HCT116 (cell line): ENCODE measurements around the gene GPC4. TPM values are rescaled to one million over a fixed set of nuclear protein-coding genes. Genes with fewer than 3 reads are reported as not detected.

Experiments used
- ATAC-seq: fragments of 200-7000 bp; cut with Tn5 transposase; 2 replicates; pipeline ENCODE4 v1.9.1; 2020; ENCODE audit warnings: mild to moderate bottlenecking, moderate library complexity
- BruUV-seq: library from RNA; stranded (reverse); fragments of 400-500 nt; replicated peaks from 2 replicates; lab custom pipeline; 2021; lab: Mats Ljungman, UMichigan
- CTCF ChIA-PET: fragments of 300-600 bp; sonication (Branson Sonifier 250); formaldehyde crosslinking; loops from one replicate; lab custom pipeline; 2021; ENCODE audit warnings: antibody characterized with exemption; lab: Charles Lee
- POLR2A ChIA-PET: fragments of 300-600, 350-600 bp; sonication (Branson Sonifier 250); formaldehyde crosslinking; loops from one replicate; lab custom pipeline; 2021; ENCODE audit warnings: antibody characterized with exemption; lab: Charles Lee
- RAD21 ChIA-PET, 2 experiments: fragments of 300-600 bp; sonication (Branson Sonifier 250); formaldehyde crosslinking; loops; one replicate each; lab custom pipeline; 2023; ENCODE audit warnings: low total read pairs in 2 of 2; ENCODE audit not compliant: uncharacterized antibody in 2 of 2, unreplicated experiment in 2 of 2, low non-redundant PET in 1 of 2; lab: Charles Lee
- DNase-seq: peaks from one replicate; pipeline ENCODE4 v3.0.0-alpha.2; 2010; ENCODE audit warnings: low read depth, low spot score
- H2AFZ ChIP-seq: fragments of 200-600 bp; shearing (Covaris generic), sonication (generic); 2 replicates; pipeline ENCODE4 v1.6.1; 2017; ENCODE audit warnings: low read depth, mixed run types, mixed read lengths, antibody characterized with exemption, low read length; ENCODE audit not compliant: poor library complexity, severe bottlenecking
- H3K27ac ChIP-seq: 2 replicates; pipeline ENCODE4 v1.5.1; 2012; ENCODE audit warnings: low read depth, low read length
- H3K27me3 ChIP-seq: fragments of 200-600 bp; sonication (generic); 2 replicates; pipeline ENCODE4 v1.6.1; 2016; ENCODE audit warnings: mixed run types, low read length, mixed read lengths; ENCODE audit not compliant: insufficient read depth
- H3K36me3 ChIP-seq, 2 experiments: fragments of 200-500 bp in 1 of 2; fragments of 200-600 bp in 1 of 2; sonication (Bioruptor generic) in 1 of 2; sonication (generic) in 1 of 2; 2 replicates each; pipeline versions ENCODE4 v1.5.1 to v1.6.1; 2014 to 2016; ENCODE audit warnings: low read length in 2 of 2, inconsistent platforms in 1 of 2, mixed read lengths in 1 of 2, mixed run types in 1 of 2; ENCODE audit not compliant: insufficient read depth in 2 of 2, control insufficient read depth in 1 of 2
- H3K4me1 ChIP-seq, 2 experiments: fragments of 200-600 bp in 1 of 2; sonication (generic) in 1 of 2; 2 replicates each; pipeline versions ENCODE4 v1.5.1 to v1.6.1; 2012 to 2017; ENCODE audit warnings: low read length in 2 of 2, inconsistent platforms in 1 of 2, mild to moderate bottlenecking in 1 of 2, mixed read lengths in 1 of 2, mixed run types in 1 of 2, moderate library complexity in 1 of 2; ENCODE audit not compliant: insufficient read depth in 2 of 2, control insufficient read depth in 1 of 2
- H3K4me2 ChIP-seq: fragments of 200-600 bp; sonication (generic); 2 replicates; pipeline ENCODE4 v1.6.1; 2017; ENCODE audit warnings: mixed run types, low read length, mixed read lengths
- H3K4me3 ChIP-seq, 2 experiments: fragments of 200-600 bp in 1 of 2; sonication (generic) in 1 of 2; replicated peaks in 1 of 2; 2 replicates each; pipeline ENCODE4 v1.5.1; 2011 to 2016; ENCODE audit warnings: low read length in 2 of 2, control low read depth in 1 of 2, low read depth in 1 of 2, mild to moderate bottlenecking in 1 of 2, mixed read lengths in 1 of 2, mixed run types in 1 of 2
- H3K79me2 ChIP-seq: fragments of 200-600 bp; sonication (generic); 2 replicates; pipeline ENCODE4 v1.6.1; 2017; ENCODE audit warnings: mild to moderate bottlenecking, mixed run types, low read length, moderate library complexity, mixed read lengths; ENCODE audit not compliant: insufficient read depth
- H3K9ac ChIP-seq: fragments of 200-600 bp; sonication (generic); 2 replicates; pipeline ENCODE4 v1.6.1; 2016; ENCODE audit warnings: low read length, mixed read lengths
- H3K9me2 ChIP-seq: fragments of 200-600 bp; sonication (generic), shearing (Covaris generic); 2 replicates; pipeline ENCODE4 v1.6.1; 2017; ENCODE audit warnings: mixed run types, mild to moderate bottlenecking, moderate library complexity; ENCODE audit not compliant: insufficient read depth
- H3K9me3 ChIP-seq, 2 experiments: fragments of 200-500 bp in 1 of 2; fragments of 200-600 bp in 1 of 2; sonication (Bioruptor generic) in 1 of 2; sonication (generic) in 1 of 2; 2 replicates each; pipeline ENCODE4 v1.6.1; 2014 to 2017; ENCODE audit warnings: low read length in 2 of 2, mixed read lengths in 2 of 2, inconsistent platforms in 1 of 2, low read depth in 1 of 2, mild to moderate bottlenecking in 1 of 2, mixed run types in 1 of 2, moderate library complexity in 1 of 2; ENCODE audit not compliant: control insufficient read depth in 1 of 2, insufficient read depth in 1 of 2
- H4K20me1 ChIP-seq: fragments of 200-600 bp; sonication (generic), shearing (Covaris generic); 2 replicates; pipeline ENCODE4 v1.6.1; 2017; ENCODE audit warnings: mixed run types, mild to moderate bottlenecking, moderate library complexity; ENCODE audit not compliant: insufficient read depth
- ATF3 ChIP-seq: IDR thresholded peaks from 2 replicates; pipeline ENCODE4 v1.6.1; 2012
- CBX3 ChIP-seq: IDR thresholded peaks from 2 replicates; pipeline ENCODE4 v1.6.1; 2012; ENCODE audit warnings: low read depth
- CTCF ChIP-seq, 3 experiments: fragments of 200-600 bp in 1 of 3; sonication (generic) in 1 of 3; IDR thresholded peaks in 2 of 3; conservative IDR thresholded peaks in 1 of 3; 2 replicates each; pipeline ENCODE4 v1.5.1; 2012 to 2017; ENCODE audit warnings: low read depth in 2 of 3, low read length in 2 of 3, antibody characterized with exemption in 1 of 3, borderline replicate concordance in 1 of 3, control low read depth in 1 of 3, mild to moderate bottlenecking in 1 of 3, mixed read lengths in 1 of 3, mixed run types in 1 of 3, moderate library complexity in 1 of 3; ENCODE audit not compliant: insufficient read depth in 1 of 3
- EGR1 ChIP-seq: IDR thresholded peaks from 2 replicates; pipeline ENCODE4 v1.6.1; 2012; ENCODE audit warnings: low read depth
- FOSL1 ChIP-seq: IDR thresholded peaks from 2 replicates; pipeline ENCODE4 v1.6.1; 2012; ENCODE audit warnings: low read depth
- MAX ChIP-seq: IDR thresholded peaks from 2 replicates; pipeline ENCODE4 v1.6.1; 2012
- POLR2A ChIP-seq: IDR thresholded peaks from 2 replicates; pipeline ENCODE4 v1.7.0; 2011; ENCODE audit warnings: borderline replicate concordance; ENCODE audit not compliant: insufficient read depth, insufficient read length; ENCODE audit errors: extremely low read depth
- POLR2AphosphoS5 ChIP-seq: IDR thresholded peaks from 2 replicates; pipeline ENCODE4 v1.6.1; 2011; ENCODE audit warnings: mild to moderate bottlenecking, low read depth, low read length, moderate library complexity
- REST ChIP-seq: IDR thresholded peaks from 2 replicates; pipeline ENCODE4 v1.6.1; 2012; ENCODE audit warnings: low read depth
- SIN3A ChIP-seq: IDR thresholded peaks from 2 replicates; pipeline ENCODE4 v1.6.1; 2012; ENCODE audit warnings: low read depth
- SP1 ChIP-seq: IDR thresholded peaks from 2 replicates; pipeline ENCODE4 v1.6.1; 2012; ENCODE audit warnings: low read depth
- YY1 ChIP-seq: IDR thresholded peaks from 2 replicates; pipeline ENCODE4 v1.6.1; 2011; ENCODE audit warnings: low read length, low read depth, moderate library complexity, mild to moderate bottlenecking; ENCODE audit not compliant: insufficient replicate concordance; ENCODE audit errors: extremely low read depth
- ZBTB33 ChIP-seq: IDR thresholded peaks from 2 replicates; pipeline ENCODE4 v1.6.1; 2011; ENCODE audit warnings: mild to moderate bottlenecking, low read length, moderate library complexity; ENCODE audit not compliant: insufficient replicate concordance; ENCODE audit errors: extremely low read depth
- intact Hi-C: fragments of 100-400 bp; cut with micrococcal nuclease; formaldehyde crosslinking; loops from 2 replicates; pipeline ENCODE4 v1.10.0; 2022
- total RNA-seq: library from RNA; stranded (reverse); gene quantifications from one replicate; pipeline ENCODE4 v1.2.1, GENCODE V29; 2021; ENCODE audit not compliant: unreplicated experiment

Gene GPC4
- total RNA-seq, 1 experiment from 2014 or later, result 9.7 TPM

- Histone ChIP-seq H3K36me3 (no peaks in the 10 kb centered on the region), H3K27me3 (no peaks in the 10 kb centered on the region), H4K20me1 (no peaks in the 10 kb centered on the region), H3K9me3 (no peaks in the 10 kb centered on the region), H3K9me2 (no peaks in the 10 kb centered on the region), H3K27ac (no peak overlapping the region), H3K4me3 (no peak overlapping the region), H2AFZ (no peak overlapping the region), H3K9ac (no peak overlapping the region), H3K79me2 (no peaks in the 10 kb centered on the region), H3K4me2 (no peak overlapping the region), H3K4me1 (no peaks in the 10 kb centered on the region)
- intact Hi-C loops, result no loop called here
- POLR2A ChIA-PET, result no interaction called here
- no TSS peak for BruUV-seq
- DNase-seq (no peak), ATAC-seq (no peak)
- RAD21 ChIA-PET, result no interaction called here
- CTCF ChIA-PET, result no interaction called here
- TF ChIP-seq CTCF (IDR thresholded peaks at IDR 0.05 in 2 of 3, conservative IDR thresholded peaks at IDR 0.05 in 1 of 3; ENCODE audit: borderline replicate concordance in 1 of 3, insufficient read depth in 1 of 3, low read depth in 2 of 3, low read length in 2 of 3) (no peak), YY1 (no peak), SIN3A (no peak), EGR1 (no peak), MAX (no peak)
Measured at GRCh38 chrX:133362538-133362937, 52.8 kb downstream of the GPC4 start.

GRCh38 chrX:133359466-133359865, 55.8 kb downstream of the GPC4 start:
- H2AFZ ChIP-seq, result no peak overlapping the region
- H3K4me3 ChIP-seq, result no peak overlapping the region
- H3K9ac ChIP-seq, result no peak overlapping the region
- no peaks in the 10 kb centered on the region for H3K79me2 ChIP-seq
- H3K9me3 ChIP-seq, result no peaks in the 10 kb centered on the region
- H3K27ac ChIP-seq, result no peak overlapping the region
- H3K9me2 ChIP-seq, result no peaks in the 10 kb centered on the region
- no peaks in the 10 kb centered on the region for H3K36me3 ChIP-seq
- no peaks in the 10 kb centered on the region for H4K20me1 ChIP-seq
- BruUV-seq, result no TSS peak
- ATAC-seq (no peak), DNase-seq (no peak)
- H3K27me3 ChIP-seq, result no peaks in the 10 kb centered on the region
- ChIA-PET POLR2A (no interaction called here), RAD21 (no interaction called here), CTCF (no interaction called here)
- H3K4me2 ChIP-seq, result no peak overlapping the region
- no peaks in the 10 kb centered on the region for H3K4me1 ChIP-seq
- intact Hi-C loops, result no loop called here
- TF ChIP-seq SP1, result no peak
- TF ChIP-seq REST, result no peak
- no peak for TF ChIP-seq POLR2AphosphoS5
- no peak for TF ChIP-seq CBX3
- TF ChIP-seq ZBTB33, result no peak
- TF ChIP-seq MAX, result no peak
- no peak for TF ChIP-seq ATF3
- no peak for TF ChIP-seq FOSL1
- TF ChIP-seq POLR2A, result no peak
